Gastroesophageal sphincter (tissue), 4 donors: Measurements from ENCODE around the gene HSP90AA1. TPM values are rescaled to one million over a fixed set of nuclear protein-coding genes. Genes with fewer than 3 reads are reported as not detected.
A peak's percentile ranks its signal among the peaks of the same experiment; 100 is the strongest.
"Not testable (repeated sequence)": the region's sequence is repeated elsewhere in the genome, so short reads cannot be mapped to it uniquely, and the experiment has no call there.

Experiments used
- ATAC-seq: fragments of 150-250 bp; one replicate; pipeline ENCODE4 v1.9.1; 2016; ENCODE audit warnings: mild to moderate bottlenecking, moderate library complexity
- H3K27ac ChIP-seq, 4 donors: fragments of 200-600 bp; sonication (generic) in 3 of 4; 1 replicate in 3 of 4; 2 replicates in 1 of 4; pipeline ENCODE4 v1.5.1; 2016 to 2019
- H3K27me3 ChIP-seq: fragments of 200-600 bp; sonication (generic); one replicate; pipeline ENCODE4 v1.5.1; 2019
- H3K36me3 ChIP-seq, 2 donors: fragments of 200-600 bp; sonication (generic); one replicate each; pipeline ENCODE4 v1.5.1; 2019; ENCODE audit warnings: control low read depth in 1 of 2
- H3K4me1 ChIP-seq, 3 donors: fragments of 200-600 bp; sonication (generic); 1 replicate in 2 of 3; 2 replicates in 1 of 3; pipeline ENCODE4 v1.5.1; 2016 to 2019; ENCODE audit warnings: control low read depth in 2 of 3
- H3K4me3 ChIP-seq, 2 donors: fragments of 200-600 bp; sonication (generic); one replicate each; pipeline ENCODE4 v1.5.1; 2019; ENCODE audit warnings: mild to moderate bottlenecking in 1 of 2, moderate library complexity in 1 of 2
- H3K9me3 ChIP-seq, 3 donors: fragments of 200-600 bp; sonication (generic); one replicate each; pipeline ENCODE4 v1.5.1; 2017 to 2019; ENCODE audit warnings: control low read depth in 2 of 3
- EP300 ChIP-seq: sonication (generic); formaldehyde crosslinking; IDR thresholded peaks from one replicate; pipeline ENCODE4 v1.6.1; 2017; ENCODE audit warnings: antibody characterized with exemption, mild to moderate bottlenecking
- POLR2A ChIP-seq, 2 donors: fragments of 450-650 bp; IDR thresholded peaks; one replicate each; pipeline ENCODE4 v1.6.1; 2017; ENCODE audit warnings: antibody characterized with exemption in 2 of 2, mild to moderate bottlenecking in 2 of 2, moderate library complexity in 1 of 2
- POLR2AphosphoS5 ChIP-seq: sonication (generic); formaldehyde crosslinking; IDR thresholded peaks from one replicate; pipeline ENCODE4 v1.6.1; 2017; ENCODE audit warnings: antibody characterized with exemption
- WGBS, 2 donors: methylation state at CpG; one replicate each; pipeline ENCODE4 v1.1.5; 2018; ENCODE audit warnings: low coverage in 1 of 2; 5-methylcytosine and 5-hydroxymethylcytosine counted together
- total RNA-seq, 4 donors: library from RNA; depleted of rRNA; stranded (reverse); fragments of >200 nt; gene quantifications; one replicate each; pipeline ENCODE4 v1.1.0, GENCODE V29; 2016
- TF ChIP-seq, protein P1 (sequence below), 4 experiments: fragments of 200-600 bp in 2 of 4; fragments of 450-650 bp in 2 of 4; sonication (generic) in 1 of 4; IDR thresholded peaks; one replicate each; pipeline ENCODE4 v1.5.1; 2017 to 2019; ENCODE audit warnings: antibody characterized with exemption in 4 of 4, mild to moderate bottlenecking in 2 of 4, moderate library complexity in 2 of 4

HSP90AA1 gene
- total RNA-seq, result 100 to 1,000 TPM; 421 to 585 (median 537) TPM

GRCh38 chr14:102086972-102087761 lies at the start of gene HSP90AA1:
Gene HSP90AA1 (minus strand): TSS chr14:102087044. CDS start chr14:102086378, 666 bp downstream.
- Histone ChIP-seq H3K27ac (peak within 1 kb of the TSS; percentile 91 to 100 (median 100)), H3K4me1 (peaks cover 0 to 57% (median 16%) of the 10 kb centered on the region in 3 donors), H3K9me3 (no peaks in the 10 kb centered on the region), H3K36me3 (peaks cover 7 to 38% of the 10 kb centered on the region in 2 donors), H3K27me3 (no peaks in the 10 kb centered on the region), H3K4me3 (peak within 1 kb of the TSS; percentile 59 to 96)
- WGBS, 2 donors, result 0% methylated on average over 1 to 7 of the region's 106 CpGs
- peak; percentile 100 for TF ChIP-seq POLR2AphosphoS5
- peak; percentile 97 to 99 for TF ChIP-seq POLR2A (IDR thresholded peaks at IDR 0.05)
- TF ChIP-seq EP300, result no peak
- TF ChIP-seq, protein P1, sequence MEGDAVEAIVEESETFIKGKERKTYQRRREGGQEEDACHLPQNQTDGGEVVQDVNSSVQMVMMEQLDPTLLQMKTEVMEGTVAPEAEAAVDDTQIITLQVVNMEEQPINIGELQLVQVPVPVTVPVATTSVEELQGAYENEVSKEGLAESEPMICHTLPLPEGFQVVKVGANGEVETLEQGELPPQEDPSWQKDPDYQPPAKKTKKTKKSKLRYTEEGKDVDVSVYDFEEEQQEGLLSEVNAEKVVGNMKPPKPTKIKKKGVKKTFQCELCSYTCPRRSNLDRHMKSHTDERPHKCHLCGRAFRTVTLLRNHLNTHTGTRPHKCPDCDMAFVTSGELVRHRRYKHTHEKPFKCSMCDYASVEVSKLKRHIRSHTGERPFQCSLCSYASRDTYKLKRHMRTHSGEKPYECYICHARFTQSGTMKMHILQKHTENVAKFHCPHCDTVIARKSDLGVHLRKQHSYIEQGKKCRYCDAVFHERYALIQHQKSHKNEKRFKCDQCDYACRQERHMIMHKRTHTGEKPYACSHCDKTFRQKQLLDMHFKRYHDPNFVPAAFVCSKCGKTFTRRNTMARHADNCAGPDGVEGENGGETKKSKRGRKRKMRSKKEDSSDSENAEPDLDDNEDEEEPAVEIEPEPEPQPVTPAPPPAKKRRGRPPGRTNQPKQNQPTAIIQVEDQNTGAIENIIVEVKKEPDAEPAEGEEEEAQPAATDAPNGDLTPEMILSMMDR (IDR thresholded peaks at IDR 0.05), result peak in 3 of 4 experiments; percentile 7 to 53 (median 21)
- peak; percentile 93 for ATAC-seq

GRCh38 chr14:102135456-102135855 lies 48.6 kb upstream of the HSP90AA1 start:
- H3K27ac ChIP-seq, H3K27me3 ChIP-seq, H3K9me3 ChIP-seq, H3K4me3 ChIP-seq, ATAC-seq: not testable (repeated sequence)
- H3K36me3 ChIP-seq, result peaks cover 0 to 29% of the 10 kb centered on the region in 2 donors
- WGBS, 2 donors, result no CpG with 5 or more reads among the region's 30 CpGs
- peaks cover 0 to 14% (median 7%) of the 10 kb centered on the region in 3 donors for H3K4me1 ChIP-seq

- not testable (repeated sequence) for H3K27ac ChIP-seq, H3K9me3 ChIP-seq, H3K27me3 ChIP-seq, H3K4me3 ChIP-seq, ATAC-seq
- 91% methylated on average over 8 to 9 of the region's 10 CpGs for WGBS, 2 donors
- H3K4me1 ChIP-seq, result peaks cover 0 to 12% (median 7%) of the 10 kb centered on the region in 3 donors
- H3K36me3 ChIP-seq, result peaks cover 0 to 29% of the 10 kb centered on the region in 2 donors
Observed at GRCh38 chr14:102134719-102135118, 47.9 kb upstream of the HSP90AA1 start.

- H3K27me3 ChIP-seq, H3K9me3 ChIP-seq, H3K4me3 ChIP-seq, ATAC-seq, H3K27ac ChIP-seq, H3K4me1 ChIP-seq: not testable (repeated sequence)
- peaks cover 0 to 29% of the 10 kb centered on the region in 2 donors for H3K36me3 ChIP-seq
- 68 to 93% methylated on average over 4 to 6 of the region's 9 CpGs for WGBS, 2 donors
Observed at GRCh38 chr14:102134021-102134420, 47.2 kb upstream of the HSP90AA1 start.

GRCh38 chr14:102131741-102132140 lies 44.9 kb upstream of the HSP90AA1 start:
- peaks cover 0 to 29% of the 10 kb centered on the region in 2 donors for H3K36me3 ChIP-seq
- no peaks in the 10 kb centered on the region for H3K4me1 ChIP-seq
- H3K27me3 ChIP-seq, result no peaks in the 10 kb centered on the region
- no peak overlapping the region for H3K27ac ChIP-seq
- 65 to 77% methylated on average over 4 to 6 of the region's 6 CpGs for WGBS, 2 donors
- H3K9me3 ChIP-seq, result no peaks in the 10 kb centered on the region
- no peak for ATAC-seq
- H3K4me3 ChIP-seq, result no peak overlapping the region
- no peak for TF ChIP-seq EP300
- no peak for TF ChIP-seq POLR2AphosphoS5
- TF ChIP-seq POLR2A (IDR thresholded peaks at IDR 0.05), result no peak
- TF ChIP-seq, protein P1 (IDR thresholded peaks at IDR 0.05), result no peak

GRCh38 chr14:102126807-102127455 lies 40.1 kb upstream of the HSP90AA1 start:
- TF ChIP-seq POLR2AphosphoS5 (no peak), EP300 (no peak), POLR2A (IDR thresholded peaks at IDR 0.05) (no peak)
- TF ChIP-seq, protein P1 (IDR thresholded peaks at IDR 0.05), result no peak

More at GRCh38 chr14:102126807-102127455, 40.1 kb upstream of the HSP90AA1 start:
- ATAC-seq, result no peak
- Histone ChIP-seq H3K36me3 (no peaks in the 10 kb centered on the region), H3K27me3 (no peaks in the 10 kb centered on the region), H3K4me1 (no peaks in the 10 kb centered on the region), H3K9me3 (no peaks in the 10 kb centered on the region), H3K4me3 (no peak overlapping the region), H3K27ac (no peak overlapping the region)
- WGBS, 2 donors, result 82 to 85% methylated on average over 5 of the region's 5 CpGs
